NOMO-1 treated with dmso at 0.1 percent for 144 hours (cell line): ENCODE results near the gene ARL6.
"Not testable (repeated sequence)": the region's sequence is repeated elsewhere in the genome, so short reads cannot be mapped to it uniquely, and the experiment has no call there.

ENCODE experiments used
- DNase-seq: peaks from one replicate; lab custom pipeline; 2025; ENCODE audit not compliant: unreplicated experiment; lab: John Stamatoyannopoulos, UW

Gene ARL6

DNA sequence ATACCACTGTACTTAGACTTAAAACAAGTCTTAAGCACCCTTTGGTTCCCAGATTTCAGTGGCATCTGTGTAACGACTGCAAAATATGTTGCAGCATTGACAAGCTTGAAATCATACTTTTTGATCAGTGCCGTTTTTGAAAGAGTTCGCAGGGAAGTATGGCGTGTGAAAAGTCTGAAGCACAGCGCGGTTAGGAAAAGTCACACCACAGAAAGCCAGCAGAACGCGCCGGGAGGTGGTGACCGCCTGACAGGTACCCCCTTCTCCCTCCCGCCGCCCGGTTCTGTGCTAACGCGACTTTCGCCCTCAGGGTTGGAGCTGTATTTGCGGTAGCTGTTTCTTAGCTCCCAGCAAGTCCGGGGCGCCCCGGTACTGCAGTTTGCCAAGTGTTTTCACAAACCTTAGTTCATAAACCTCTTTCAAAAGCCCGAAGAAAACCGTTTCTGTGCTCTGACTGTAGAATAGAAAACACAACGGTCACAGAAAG, 56.8 kb downstream of the ARL6 start:
- no peak for DNase-seq

DNA sequence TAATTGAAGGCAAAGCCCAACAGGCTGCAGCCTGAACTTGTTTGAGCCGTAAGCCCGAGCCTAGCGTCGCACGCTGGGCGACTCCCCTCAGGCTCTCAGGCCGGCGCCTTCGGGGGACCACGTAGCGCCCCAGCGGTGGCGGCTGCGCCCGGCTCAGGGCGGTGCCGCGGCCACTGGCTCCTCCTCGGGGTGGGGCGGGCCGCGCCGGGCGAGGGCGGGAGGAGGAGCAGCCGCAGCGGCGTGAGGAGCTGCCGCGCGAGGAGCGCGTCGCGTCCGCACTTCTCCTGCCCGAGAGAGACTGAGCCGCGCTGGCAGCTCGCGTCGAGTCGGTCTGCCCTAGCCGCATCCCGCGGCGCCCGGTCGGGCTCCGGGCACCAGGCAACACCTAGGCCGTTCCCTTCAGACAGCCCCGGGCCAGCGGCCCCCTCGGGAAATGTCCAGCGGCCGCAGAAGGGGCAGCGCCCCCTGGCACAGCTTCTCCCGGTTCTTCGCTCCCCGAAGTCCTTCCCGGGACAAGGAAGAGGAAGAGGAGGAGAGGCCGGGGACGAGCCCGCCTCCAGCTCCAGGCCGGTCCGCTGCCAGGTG, 57.3 kb downstream of the ARL6 start, which contains the start of gene CRYBG3:
Gene CRYBG3 (plus strand): TSS at position 238 of the 585 bp plus-strand sequence. CDS start 196 bp downstream, at position 434.
- DNase-seq: peak; percentile 78

DNA sequence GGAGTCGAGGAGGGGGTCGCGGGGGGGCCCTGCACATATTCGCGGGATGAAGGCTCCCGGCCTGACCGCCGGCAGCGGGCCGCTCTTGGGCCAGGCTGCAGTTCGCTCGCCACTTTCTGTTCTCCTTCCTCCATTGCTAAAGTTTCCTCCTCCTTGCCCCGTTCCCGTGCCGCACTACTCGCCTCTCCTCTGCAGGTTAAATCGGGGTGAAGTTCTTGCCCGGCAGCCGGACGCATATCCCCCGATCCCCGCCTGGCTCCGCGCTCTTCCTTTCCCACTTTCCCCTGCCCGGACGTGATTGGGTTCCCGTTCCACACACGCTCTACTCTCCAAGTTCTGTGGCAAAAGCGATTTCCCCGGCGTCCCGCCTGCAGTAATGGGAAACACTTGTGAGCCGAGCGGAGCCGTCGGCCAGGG, 57.8 kb downstream of the ARL6 start:
- DNase-seq: peak; percentile 23

DNA sequence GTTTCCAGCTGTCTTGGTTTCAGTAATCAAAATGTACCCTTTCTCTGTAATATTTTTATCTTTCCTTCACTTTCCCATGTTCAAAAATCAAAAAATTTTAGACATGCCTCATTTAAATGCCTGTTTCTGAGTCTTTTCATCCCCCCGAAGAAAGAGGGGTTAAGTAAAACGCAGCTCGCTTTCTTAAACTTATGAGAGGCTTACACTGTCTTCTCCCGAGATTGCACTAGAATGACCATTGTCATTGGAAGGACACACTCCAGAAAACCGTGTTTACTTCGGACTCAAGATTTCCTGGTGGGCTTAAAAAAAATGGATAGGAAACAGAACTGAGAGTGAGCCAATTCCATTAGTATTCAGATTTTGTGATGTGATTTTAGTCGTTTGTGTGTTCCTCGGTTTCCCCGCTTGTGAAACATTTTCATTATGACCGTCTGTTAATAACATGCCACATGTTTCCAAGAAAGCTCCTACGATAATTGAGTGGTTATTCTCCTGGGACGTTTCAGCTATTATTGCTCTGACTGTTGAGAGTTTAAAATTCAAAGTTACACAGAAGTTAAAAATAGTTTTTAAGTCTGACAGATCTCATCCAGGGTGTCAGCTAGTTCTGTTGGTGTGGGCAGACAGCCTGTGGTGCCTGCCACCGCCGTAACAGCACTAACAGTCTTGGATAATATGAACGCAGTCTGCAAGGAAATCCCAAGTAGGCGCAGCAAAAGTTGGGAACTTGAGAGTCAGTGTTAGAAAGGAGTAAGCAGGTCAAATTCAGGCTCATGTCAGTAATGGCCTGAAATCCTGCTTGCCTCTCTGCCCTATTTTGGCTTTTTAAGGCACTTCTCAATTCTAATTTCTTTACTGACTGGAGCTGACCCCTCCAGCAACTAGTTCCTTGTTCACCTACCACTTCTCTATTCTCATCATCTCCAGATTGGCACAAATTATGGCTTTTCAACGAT, 58.8 kb downstream of the ARL6 start:
- DNase-seq: peak; percentile 25

DNA sequence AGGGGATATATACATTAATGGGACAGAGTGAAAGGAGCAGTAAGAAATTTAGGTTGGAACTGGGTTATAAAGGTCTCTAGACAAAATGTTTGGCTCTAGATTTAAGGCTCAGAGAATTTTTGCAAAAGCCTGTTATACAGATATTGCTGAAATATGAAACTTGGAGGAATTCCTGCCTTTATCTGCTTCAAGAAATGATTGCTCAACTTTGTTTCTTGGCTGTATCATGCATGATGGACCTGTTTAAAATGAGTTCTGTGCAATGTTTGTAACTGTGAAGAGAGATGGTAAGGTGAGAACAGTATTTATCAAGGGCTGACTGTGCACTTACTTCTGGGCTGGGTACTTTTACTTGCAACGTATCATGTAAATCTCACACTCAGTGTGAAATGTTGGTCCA, 60.5 kb downstream of the ARL6 start:
- DNase-seq: no peak

DNA sequence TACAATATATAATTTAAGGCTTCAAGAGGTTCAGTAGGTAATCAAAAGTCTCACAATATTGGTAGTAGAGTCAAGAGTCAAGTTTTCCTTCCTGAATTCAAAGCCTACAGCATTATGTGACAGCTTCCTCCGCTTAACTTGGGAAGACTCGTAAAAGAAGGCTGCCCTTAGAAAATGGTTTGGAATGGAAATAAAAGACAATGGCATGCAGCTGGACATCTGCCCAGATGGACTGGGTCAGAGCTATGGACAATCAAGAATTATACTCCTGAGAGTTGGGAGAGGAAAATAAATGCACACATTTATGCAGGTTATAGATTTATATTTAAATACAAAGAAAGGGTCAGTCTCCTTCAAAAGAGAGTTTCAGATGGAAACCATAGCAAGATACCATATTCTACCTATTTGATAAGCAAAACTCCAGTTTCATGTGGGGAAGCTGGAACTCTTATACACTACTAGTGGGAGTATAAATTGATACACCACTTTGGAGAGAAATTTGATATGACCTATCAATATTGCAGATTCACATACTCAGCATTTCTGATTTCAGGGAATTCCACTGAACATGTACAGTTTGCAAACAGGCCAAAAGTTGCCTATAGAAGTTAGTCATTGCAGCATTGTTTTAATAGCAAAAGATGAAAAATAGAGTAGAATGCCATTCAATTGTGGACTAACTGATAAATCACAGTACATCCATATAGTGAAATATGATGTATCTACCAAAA, 63.3 kb downstream of the ARL6 start:
- DNase-seq: no peak

DNA sequence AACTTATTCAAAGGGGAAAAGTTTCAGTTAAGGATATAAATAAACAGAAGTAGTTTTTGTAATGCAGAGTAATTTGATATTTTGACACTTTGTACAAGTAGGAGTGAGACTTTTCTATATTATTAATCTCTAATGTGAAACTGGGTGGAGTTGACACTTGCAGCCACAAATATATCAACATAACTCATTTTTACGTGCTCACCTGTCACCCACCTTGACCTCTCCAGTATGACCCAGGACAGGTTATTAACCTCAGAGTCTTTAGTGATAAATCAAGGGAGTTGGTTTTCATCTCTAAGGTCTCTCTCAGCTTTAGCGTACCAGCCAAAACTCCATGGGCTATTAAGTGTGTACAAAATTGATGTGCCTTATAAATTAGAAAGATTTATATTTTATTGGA, 64.6 kb downstream of the ARL6 start:
- DNase-seq: no peak

DNA sequence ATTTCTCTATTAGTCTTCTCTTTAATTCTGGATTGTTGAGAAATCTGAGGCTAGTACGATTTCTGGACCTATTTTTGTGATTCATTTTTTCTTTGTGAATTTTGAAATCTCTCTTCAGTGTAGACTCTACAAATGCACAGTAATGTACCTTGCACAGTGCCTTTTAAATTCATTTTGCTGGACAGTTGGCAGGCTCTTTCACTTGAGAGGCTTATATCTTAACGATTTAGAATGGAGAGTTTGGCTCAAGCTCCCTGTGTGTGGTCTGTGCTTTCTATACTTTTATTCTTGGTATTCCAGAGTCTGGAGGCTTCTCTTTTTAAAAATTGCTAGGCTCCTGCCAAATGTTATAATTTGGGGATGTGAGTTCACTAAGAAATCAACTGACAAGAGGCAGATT, 66.1 kb downstream of the ARL6 start:
- DNase-seq: no peak

DNA sequence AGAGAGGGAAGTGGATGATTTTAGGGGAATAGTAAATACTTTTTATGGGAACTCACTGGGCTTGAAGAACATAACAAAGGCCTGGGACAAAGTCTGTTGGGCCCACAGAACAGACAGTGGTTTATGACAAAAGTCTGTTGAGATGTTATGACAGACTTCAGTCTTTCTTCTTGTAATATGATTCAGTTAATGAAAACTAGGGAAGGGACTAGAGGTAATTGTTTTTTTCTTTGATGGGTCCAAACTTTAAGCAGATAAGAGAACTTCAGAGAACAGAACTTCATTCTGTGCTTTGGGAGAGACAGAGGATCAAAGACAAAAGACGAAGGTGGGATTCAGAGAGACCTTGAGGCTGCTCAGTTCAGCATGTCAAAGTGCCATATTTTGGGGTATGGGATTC, 66.6 kb downstream of the ARL6 start:
- DNase-seq: no peak

DNA sequence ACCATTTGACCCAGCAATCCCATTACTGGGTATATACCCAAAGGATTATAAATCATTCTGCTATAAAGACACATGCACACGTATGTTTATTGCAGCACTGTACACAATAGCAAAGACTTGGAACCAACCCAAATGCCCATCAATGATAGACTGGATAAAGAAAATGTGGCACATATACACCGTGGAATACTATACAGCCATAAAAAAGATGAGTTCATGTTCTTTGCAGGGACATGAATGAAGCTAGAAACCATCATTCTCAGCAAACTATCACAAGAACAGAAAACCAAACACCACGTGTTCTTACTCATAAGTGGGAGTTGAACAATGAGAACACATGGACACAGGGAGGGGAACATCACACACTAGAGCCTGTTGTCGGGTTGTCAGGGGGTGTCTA, 68.6 kb downstream of the ARL6 start:
- DNase-seq: not testable (repeated sequence)

DNA sequence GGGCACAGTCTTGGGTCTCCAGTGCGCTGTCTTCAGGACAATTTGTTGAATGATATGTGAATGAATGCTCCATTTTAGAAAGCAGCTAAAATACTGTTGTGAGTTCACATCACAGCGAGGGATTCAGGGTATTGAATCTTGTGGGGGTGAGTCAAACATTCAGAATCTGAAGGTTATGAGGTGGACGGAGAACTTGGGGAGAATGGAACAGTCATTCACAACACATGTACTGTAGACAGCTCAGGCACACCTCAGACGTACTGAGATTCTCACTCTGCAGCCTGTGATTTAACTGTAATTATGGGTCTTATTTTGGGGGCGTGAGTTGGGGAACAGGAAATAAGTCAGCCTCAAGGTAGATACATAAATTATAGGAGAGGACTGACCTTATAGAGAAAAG, 71.2 kb downstream of the ARL6 start:
- DNase-seq: no peak

DNA sequence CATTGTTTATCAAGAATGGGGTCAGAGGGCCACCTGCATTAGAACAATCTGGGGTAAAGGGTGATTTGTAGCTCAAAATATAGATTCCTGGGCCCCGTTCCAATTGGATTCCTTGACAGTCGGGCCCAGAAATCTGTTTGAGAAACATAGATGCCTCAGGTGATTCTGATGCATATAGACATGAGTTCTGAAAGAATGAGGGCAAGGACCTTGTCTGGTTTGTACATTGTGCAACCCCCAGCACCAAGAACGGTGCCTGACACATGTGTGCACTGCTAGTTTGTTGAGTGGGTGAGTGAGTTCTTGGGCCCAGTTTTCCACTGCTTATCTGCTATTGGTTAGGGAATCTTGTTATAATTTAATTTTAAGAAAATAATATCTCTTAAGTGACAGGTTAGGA, 73.8 kb downstream of the ARL6 start:
- DNase-seq: no peak

DNA sequence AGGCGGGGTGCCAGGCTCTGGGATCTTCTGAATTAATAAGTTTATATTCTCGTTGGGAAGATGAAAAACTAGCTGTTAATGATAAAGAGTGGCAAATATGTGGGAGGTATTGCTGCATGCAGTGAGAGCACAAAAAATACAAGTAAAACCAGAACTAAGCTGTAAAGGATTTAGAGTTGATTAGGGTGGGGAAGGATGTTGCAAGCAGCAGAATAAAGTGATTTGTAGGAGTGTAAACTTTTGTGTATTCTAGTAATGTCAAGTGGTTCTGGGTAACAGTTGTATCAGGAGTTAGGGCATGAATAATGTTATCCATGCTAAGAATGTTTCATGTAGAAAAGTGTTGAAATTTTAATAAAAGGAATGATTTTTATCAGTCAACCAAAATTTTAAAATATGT, 75.4 kb downstream of the ARL6 start:
- DNase-seq: no peak

DNA sequence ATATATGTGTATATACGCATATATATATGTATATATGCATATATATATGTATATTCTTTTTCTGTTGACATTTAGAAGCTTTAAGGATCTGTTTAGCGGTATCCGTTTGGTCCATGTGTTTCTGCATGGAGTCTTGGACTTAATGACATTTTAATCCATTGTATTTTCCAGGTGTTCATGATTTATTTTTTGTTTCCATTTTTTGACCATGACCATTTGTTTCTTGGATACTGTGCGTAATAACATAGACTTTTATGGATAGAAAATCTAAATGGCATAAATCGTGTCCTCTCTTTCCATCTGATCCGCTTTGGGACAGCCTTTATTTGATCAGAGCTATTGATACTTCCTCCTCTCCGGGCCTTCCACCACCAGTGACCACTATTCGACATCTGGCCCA, 76.7 kb downstream of the ARL6 start:
- no peak for DNase-seq

DNA sequence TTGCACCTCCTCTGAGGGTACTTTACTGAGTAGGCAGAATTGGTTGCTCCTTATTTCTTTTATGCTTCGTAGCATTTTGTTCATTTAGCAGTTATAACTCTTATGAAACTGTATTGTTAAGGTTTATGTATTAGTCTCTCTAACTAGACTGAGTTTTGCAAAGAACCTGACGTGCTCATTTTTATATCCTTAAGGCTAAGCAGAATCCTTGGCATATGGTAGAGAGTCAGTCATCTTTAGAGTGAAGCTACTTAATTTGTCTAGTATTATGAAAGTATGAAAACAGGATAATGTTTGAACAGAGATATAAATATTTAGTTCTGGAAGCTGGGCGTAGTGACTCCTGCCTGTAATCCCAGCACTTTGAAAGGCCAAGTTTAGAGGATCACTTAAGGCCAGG, 77.4 kb downstream of the ARL6 start:
- no peak for DNase-seq

DNA sequence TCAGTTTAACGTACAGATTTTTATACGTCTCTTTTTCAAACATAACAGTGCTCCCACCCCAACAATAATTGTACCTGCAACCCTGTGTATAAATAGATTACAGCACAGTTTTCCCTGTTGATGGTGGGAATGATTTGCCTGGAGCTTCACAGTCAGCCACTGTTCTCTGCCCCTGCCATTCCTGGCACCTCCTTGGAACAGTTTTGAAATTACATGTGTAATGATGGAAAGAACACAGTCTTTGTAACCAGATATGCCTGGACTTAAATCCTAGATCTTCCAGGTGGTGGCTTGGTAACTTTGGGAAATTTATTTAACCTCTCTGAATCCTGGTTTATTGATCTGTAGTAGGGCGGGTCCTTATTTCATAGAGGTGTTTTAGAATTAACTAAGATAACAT, 84.2 kb downstream of the ARL6 start:
- DNase-seq: no peak
